GM13977 (cell line): ENCODE data around the gene ALDH1L1.
A peak's percentile ranks its signal among the peaks of the same experiment; 100 is the strongest.

Source experiments
- DNase-seq: peaks from one replicate; pipeline ENCODE4 v3.0.0; 2012; ENCODE audit warnings: low spot score
- in situ Hi-C: fragments of 300-500 bp; cut with MboI; formaldehyde crosslinking; loops from one replicate; pipeline ENCODE4 v1.12.0; 2022; ENCODE audit warnings: low sequenced_read_pairs, low pct_unique_long_range_greater_than_20kb, mixed read lengths, inconsistent platforms; ENCODE audit not compliant: unreplicated experiment
- TF ChIP-seq, protein P1 (sequence below): IDR thresholded peaks from 2 replicates; pipeline ENCODE4 v1.5.1; 2012; ENCODE audit warnings: mild to moderate bottlenecking, control low read depth; ENCODE audit not compliant: insufficient read depth; ENCODE audit errors: extremely low read depth, missing control alignments

The ALDH1L1 gene

GRCh38 chr3:126136428-126137220 lies 43.8 kb downstream of the ALDH1L1 start:
- TF ChIP-seq, protein P1, sequence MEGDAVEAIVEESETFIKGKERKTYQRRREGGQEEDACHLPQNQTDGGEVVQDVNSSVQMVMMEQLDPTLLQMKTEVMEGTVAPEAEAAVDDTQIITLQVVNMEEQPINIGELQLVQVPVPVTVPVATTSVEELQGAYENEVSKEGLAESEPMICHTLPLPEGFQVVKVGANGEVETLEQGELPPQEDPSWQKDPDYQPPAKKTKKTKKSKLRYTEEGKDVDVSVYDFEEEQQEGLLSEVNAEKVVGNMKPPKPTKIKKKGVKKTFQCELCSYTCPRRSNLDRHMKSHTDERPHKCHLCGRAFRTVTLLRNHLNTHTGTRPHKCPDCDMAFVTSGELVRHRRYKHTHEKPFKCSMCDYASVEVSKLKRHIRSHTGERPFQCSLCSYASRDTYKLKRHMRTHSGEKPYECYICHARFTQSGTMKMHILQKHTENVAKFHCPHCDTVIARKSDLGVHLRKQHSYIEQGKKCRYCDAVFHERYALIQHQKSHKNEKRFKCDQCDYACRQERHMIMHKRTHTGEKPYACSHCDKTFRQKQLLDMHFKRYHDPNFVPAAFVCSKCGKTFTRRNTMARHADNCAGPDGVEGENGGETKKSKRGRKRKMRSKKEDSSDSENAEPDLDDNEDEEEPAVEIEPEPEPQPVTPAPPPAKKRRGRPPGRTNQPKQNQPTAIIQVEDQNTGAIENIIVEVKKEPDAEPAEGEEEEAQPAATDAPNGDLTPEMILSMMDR, result no peak
- in situ Hi-C loops, result no loop called here
- no peak for DNase-seq

- DNase-seq, result no peak
- in situ Hi-C loops, result no loop called here
- TF ChIP-seq, protein P1, result no peak
Observed at GRCh38 chr3:126135406-126136076, 44.8 kb downstream of the ALDH1L1 start.

GRCh38 chr3:126135071-126135405 lies 45.3 kb downstream of the ALDH1L1 start:
- DNase-seq, result no peak
- TF ChIP-seq, protein P1, result no peak
- in situ Hi-C loops, result no loop called here

DNA sequence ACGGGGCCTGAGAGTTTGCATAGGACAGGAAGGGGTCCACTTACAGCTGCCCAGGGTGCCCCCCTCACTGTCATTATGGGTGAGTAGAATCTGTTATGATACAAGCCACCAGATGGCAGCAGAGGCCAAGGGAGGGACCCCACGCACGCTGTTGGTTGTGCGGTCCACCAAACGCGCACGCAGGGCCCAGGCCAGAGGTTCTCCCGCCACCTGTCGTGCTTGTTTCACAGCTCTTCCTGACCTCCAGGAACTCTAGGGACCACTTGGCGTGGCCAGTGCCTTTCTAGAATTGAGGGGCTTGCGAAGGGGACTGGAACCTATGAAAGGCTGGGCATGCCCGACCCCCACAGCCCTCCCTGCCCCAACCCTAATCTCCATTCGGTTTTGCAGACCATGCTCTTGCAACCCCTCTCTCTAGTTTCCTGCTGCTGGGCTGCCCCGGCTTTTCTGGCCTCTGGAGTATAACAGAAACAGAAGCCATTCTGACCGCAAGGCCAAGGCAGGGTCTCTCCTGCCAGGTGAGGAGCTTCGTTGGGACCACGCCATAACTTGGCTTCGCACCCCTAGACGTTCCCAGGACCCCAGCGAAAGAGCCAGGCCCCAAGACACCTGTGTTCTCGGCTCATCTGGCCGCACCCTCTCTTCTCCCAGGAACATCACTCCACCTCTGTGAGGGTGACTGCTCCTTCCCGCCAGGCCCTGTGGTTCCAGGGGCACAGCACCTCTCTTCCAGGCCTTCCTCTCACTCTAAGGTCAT lies 46.0 kb downstream of the ALDH1L1 start:
- peak; percentile 65 for DNase-seq
- in situ Hi-C loops, result no loop called here
- TF ChIP-seq, protein P1, result peak; percentile 71

DNA sequence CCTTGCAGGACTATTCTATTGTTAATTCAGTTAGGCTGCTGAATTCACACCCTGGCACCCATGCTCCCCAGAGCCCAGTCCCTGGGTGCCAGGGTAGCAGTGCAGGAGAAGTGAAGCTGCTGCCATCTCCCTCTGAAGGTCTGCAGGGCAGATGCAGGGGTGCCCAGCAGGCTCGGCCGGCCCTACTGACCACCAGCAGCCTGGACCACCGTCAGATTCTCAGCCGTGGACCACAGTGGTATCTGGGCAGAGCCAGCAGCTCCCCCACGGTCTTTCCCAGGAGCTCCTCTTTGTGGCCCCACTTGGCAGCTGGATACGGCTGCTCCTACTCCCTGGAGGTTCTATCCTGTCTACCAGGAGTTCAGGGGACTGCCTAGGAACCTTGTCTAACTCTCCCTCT lies 46.8 kb downstream of the ALDH1L1 start:
- DNase-seq, result no peak
- TF ChIP-seq, protein P1, result no peak
- in situ Hi-C loops, result no loop called here

DNA sequence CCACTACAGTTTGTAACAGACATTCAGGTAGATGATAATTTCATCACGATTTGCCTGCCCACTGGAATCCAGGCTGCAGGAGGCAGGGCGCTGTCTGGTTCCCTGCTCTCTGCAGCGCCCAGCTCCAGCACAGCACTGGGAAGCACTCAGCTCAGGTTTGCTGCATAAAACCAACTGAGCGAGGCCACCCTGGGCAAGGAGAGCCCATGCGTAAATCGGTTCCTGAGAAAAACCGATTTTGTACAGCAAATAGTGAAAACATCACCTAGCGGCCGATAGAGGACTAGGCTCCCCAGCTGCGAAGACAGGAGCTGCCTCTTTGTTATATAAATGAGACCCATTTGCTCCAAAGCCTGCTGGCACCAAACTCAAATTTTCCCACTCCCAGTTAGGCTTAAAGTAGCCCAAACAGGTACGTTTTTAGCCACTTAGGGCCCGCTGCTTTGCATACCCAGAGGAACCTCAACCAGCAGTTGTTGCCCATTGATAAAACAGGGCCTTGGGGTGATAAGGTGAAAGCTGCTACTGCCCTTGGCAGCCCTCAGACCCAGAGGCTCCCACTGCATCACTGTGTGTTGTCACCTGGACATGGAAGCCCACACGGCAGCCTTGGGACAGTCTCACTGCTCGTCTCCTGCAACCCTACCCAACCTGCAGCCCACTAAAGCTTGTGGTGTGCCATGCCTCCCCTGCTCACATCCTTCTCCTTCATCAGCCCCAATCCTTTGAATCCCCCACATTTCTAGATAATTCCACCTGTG lies 47.5 kb downstream of the ALDH1L1 start:
- no peak for DNase-seq
- TF ChIP-seq, protein P1, result no peak
- in situ Hi-C loops, result no loop called here
